PC-3 (cell line): ENCODE results near the gene SEC14L3. TPM values are rescaled to one million over a fixed set of nuclear protein-coding genes. Genes with fewer than 3 reads are reported as not detected.

Experiments used
- ATAC-seq: fragments of 200-7000 bp; cut with Tn5 transposase; 2 replicates; pipeline ENCODE4 v1.9.1; 2020; ENCODE audit warnings: mild to moderate bottlenecking, moderate library complexity
- BruUV-seq: library from RNA; stranded (reverse); fragments of 400-500 nt; replicated peaks from 2 replicates; lab custom pipeline; 2021; lab: Mats Ljungman, UMichigan
- CTCF ChIA-PET: fragments of 300-600 bp; sonication (Branson Sonifier 250); formaldehyde crosslinking; loops from one replicate; lab custom pipeline; 2022; ENCODE audit warnings: antibody characterized with exemption; lab: Charles Lee
- POLR2A ChIA-PET: fragments of 300-600 bp; sonication (Branson Sonifier 250); formaldehyde crosslinking; loops from one replicate; lab custom pipeline; 2022; ENCODE audit warnings: antibody characterized with exemption; ENCODE audit not compliant: unreplicated experiment; lab: Charles Lee
- DNase-seq: peaks from one replicate; pipeline ENCODE4 v3.0.0-alpha.2; 2015
- H2AFZ ChIP-seq: fragments of 300-600 bp; sonication (generic); 2 replicates; pipeline ENCODE4 v1.6.0; 2016; ENCODE audit warnings: antibody characterized with exemption, low read length
- H3F3A ChIP-seq: fragments of 300-600 bp; sonication (generic); one replicate; pipeline ENCODE4 v1.6.0; 2017; ENCODE audit warnings: antibody characterized with exemption, low read length, control low read depth, mild to moderate bottlenecking; ENCODE audit not compliant: unreplicated experiment
- H3K27ac ChIP-seq: fragments of 300-600 bp; sonication (generic); 2 replicates; pipeline ENCODE4 v1.5.1; 2016; ENCODE audit warnings: mild to moderate bottlenecking, low read length
- H3K27me3 ChIP-seq: fragments of 300-600 bp; sonication (generic); 2 replicates; pipeline ENCODE4 v1.6.1; 2016; ENCODE audit warnings: low read length, mixed read lengths
- H3K36me3 ChIP-seq: fragments of 300-600 bp; sonication (generic); 2 replicates; pipeline ENCODE4 v1.6.1; 2016; ENCODE audit warnings: low read depth, mixed run types, low read length, mixed read lengths
- H3K4me1 ChIP-seq: fragments of 300-600 bp; sonication (generic); 2 replicates; pipeline ENCODE4 v1.5.1; 2016; ENCODE audit warnings: low read length; ENCODE audit not compliant: insufficient read depth
- H3K4me2 ChIP-seq: fragments of 300-600 bp; sonication (generic); 2 replicates; pipeline ENCODE4 v1.6.0; 2016; ENCODE audit warnings: low read length
- H3K4me3 ChIP-seq: fragments of 300-600 bp; sonication (generic); 2 replicates; pipeline ENCODE4 v1.5.1; 2016; ENCODE audit warnings: mild to moderate bottlenecking, low read length, mixed read lengths
- H3K79me2 ChIP-seq: fragments of 300-600 bp; sonication (generic); 2 replicates; pipeline ENCODE4 v1.6.1; 2017; ENCODE audit warnings: low read length, mixed read lengths
- H3K9ac ChIP-seq: fragments of 300-600 bp; sonication (generic); 2 replicates; pipeline ENCODE4 v1.6.0; 2016; ENCODE audit warnings: mild to moderate bottlenecking, low read length
- H3K9me2 ChIP-seq: fragments of 300-600 bp; sonication (generic); replicated peaks from 2 replicates; pipeline ENCODE4 v1.6.1; 2016; ENCODE audit warnings: mixed run types, low read length, mixed read lengths
- H3K9me3 ChIP-seq: fragments of 300-600 bp; sonication (generic); 2 replicates; pipeline ENCODE4 v1.6.1; 2016; ENCODE audit warnings: low read length, mixed read lengths
- H4K20me1 ChIP-seq: fragments of 300-600 bp; sonication (generic); 2 replicates; pipeline ENCODE4 v1.6.1; 2016; ENCODE audit warnings: low read length, mixed read lengths
- CTCF ChIP-seq: fragments of 300-600 bp; sonication (generic); conservative IDR thresholded peaks from 2 replicates; pipeline ENCODE4 v1.5.1; 2017; ENCODE audit warnings: antibody characterized with exemption, low read depth, mild to moderate bottlenecking, low read length
- EZH2 ChIP-seq: fragments of 300-600 bp; sonication (generic); IDR thresholded peaks from one replicate; pipeline ENCODE4 v1.6.1; 2017; ENCODE audit warnings: antibody characterized with exemption, mild to moderate bottlenecking, low read length; ENCODE audit not compliant: unreplicated experiment
- EZH2phosphoT487 ChIP-seq: fragments of 300-600 bp; sonication (generic); IDR thresholded peaks from 2 replicates; pipeline ENCODE4 v1.6.1; 2018; ENCODE audit warnings: mild to moderate bottlenecking, antibody characterized with exemption, low read length, borderline replicate concordance
- intact Hi-C: fragments of 100-400 bp; cut with micrococcal nuclease; formaldehyde crosslinking; loops from 2 replicates; pipeline ENCODE4 v1.9.0; 2023
- total RNA-seq: library from RNA; depleted of rRNA; stranded (reverse); fragments of >200 nt; gene quantifications from 2 replicates; pipeline ENCODE4 v1.2.3, GENCODE V29; 2014

SEC14L3 gene
- total RNA-seq, 1 experiment from 2014 or later, result not detected

- intact Hi-C loops, result no loop called here
- Histone ChIP-seq H2AFZ (no peak overlapping the region), H3K4me2 (no peak overlapping the region), H3K4me1 (no peaks in the 10 kb centered on the region), H3K27ac (no peak overlapping the region), H3K9ac (no peak overlapping the region), H3K4me3 (no peak overlapping the region), H3K79me2 (no peaks in the 10 kb centered on the region), H3K9me2 (no peaks in the 10 kb centered on the region), H3K36me3 (no peaks in the 10 kb centered on the region), H3K27me3 (no peaks in the 10 kb centered on the region), H3K9me3 (no peaks in the 10 kb centered on the region), H3F3A (no peaks in the 10 kb centered on the region), H4K20me1 (no peaks in the 10 kb centered on the region)
- CTCF ChIA-PET, result no interaction called here
- POLR2A ChIA-PET, result no interaction called here
- ATAC-seq (no peak), DNase-seq (no peak)
- no TSS peak for BruUV-seq
- TF ChIP-seq CTCF (no peak), EZH2phosphoT487 (no peak), EZH2 (no peak)
Measured at GRCh38 chr22:30497466-30498150, 25.8 kb upstream of the SEC14L3 start.

GRCh38 chr22:30495041-30495784 is 23.4 kb upstream of the SEC14L3 start:
- Histone ChIP-seq H3K27ac (no peak overlapping the region), H3K9me3 (no peaks in the 10 kb centered on the region), H3K4me3 (no peak overlapping the region), H3F3A (no peaks in the 10 kb centered on the region), H2AFZ (no peak overlapping the region), H3K9ac (no peak overlapping the region), H3K9me2 (no peaks in the 10 kb centered on the region), H3K79me2 (no peaks in the 10 kb centered on the region), H3K4me1 (no peaks in the 10 kb centered on the region), H4K20me1 (no peaks in the 10 kb centered on the region), H3K36me3 (no peaks in the 10 kb centered on the region), H3K27me3 (no peaks in the 10 kb centered on the region), H3K4me2 (no peak overlapping the region)
- intact Hi-C loops, result no loop called here
- ChIA-PET CTCF (no interaction called here), POLR2A (no interaction called here)
- no TSS peak for BruUV-seq
- TF ChIP-seq CTCF, result no peak
- TF ChIP-seq EZH2, result no peak
- TF ChIP-seq EZH2phosphoT487, result no peak
- ATAC-seq (no peak), DNase-seq (no peak)

- DNase-seq (no peak), ATAC-seq (no peak)
- TF ChIP-seq EZH2 (no peak), CTCF (no peak), EZH2phosphoT487 (no peak)
- Histone ChIP-seq H3K27ac (no peak overlapping the region), H3K9ac (no peak overlapping the region), H2AFZ (no peak overlapping the region), H3K4me3 (no peak overlapping the region), H3F3A (no peaks in the 10 kb centered on the region), H3K79me2 (no peaks in the 10 kb centered on the region), H3K9me3 (no peaks in the 10 kb centered on the region), H3K4me2 (no peak overlapping the region), H3K27me3 (no peaks in the 10 kb centered on the region), H3K4me1 (no peaks in the 10 kb centered on the region), H4K20me1 (no peaks in the 10 kb centered on the region), H3K9me2 (no peaks in the 10 kb centered on the region), H3K36me3 (no peaks in the 10 kb centered on the region)
- ChIA-PET POLR2A (no interaction called here), CTCF (no interaction called here)
- intact Hi-C loops, result no loop called here
- BruUV-seq, result no TSS peak
Measured at GRCh38 chr22:30492144-30492543, 20.3 kb upstream of the SEC14L3 start.
